A549 treated with CORT108297 at 1 μM for 4 hours (cell line): ENCODE measurements around the gene SLN. TPM values are rescaled to one million over a fixed set of nuclear protein-coding genes. Genes with fewer than 3 reads are reported as not detected.

Experiments used
- total RNA-seq: library from RNA; stranded (reverse); fragments of 200-300 nt; extraction: Qiagen RNA extraction; gene quantifications from 5 replicates; pipeline ENCODE4 v1.2.3, GENCODE V29; 2022

Gene SLN
- total RNA-seq, result 0.68 to 1.3 TPM (median 0.80 TPM) in 5 replicates

DNA sequence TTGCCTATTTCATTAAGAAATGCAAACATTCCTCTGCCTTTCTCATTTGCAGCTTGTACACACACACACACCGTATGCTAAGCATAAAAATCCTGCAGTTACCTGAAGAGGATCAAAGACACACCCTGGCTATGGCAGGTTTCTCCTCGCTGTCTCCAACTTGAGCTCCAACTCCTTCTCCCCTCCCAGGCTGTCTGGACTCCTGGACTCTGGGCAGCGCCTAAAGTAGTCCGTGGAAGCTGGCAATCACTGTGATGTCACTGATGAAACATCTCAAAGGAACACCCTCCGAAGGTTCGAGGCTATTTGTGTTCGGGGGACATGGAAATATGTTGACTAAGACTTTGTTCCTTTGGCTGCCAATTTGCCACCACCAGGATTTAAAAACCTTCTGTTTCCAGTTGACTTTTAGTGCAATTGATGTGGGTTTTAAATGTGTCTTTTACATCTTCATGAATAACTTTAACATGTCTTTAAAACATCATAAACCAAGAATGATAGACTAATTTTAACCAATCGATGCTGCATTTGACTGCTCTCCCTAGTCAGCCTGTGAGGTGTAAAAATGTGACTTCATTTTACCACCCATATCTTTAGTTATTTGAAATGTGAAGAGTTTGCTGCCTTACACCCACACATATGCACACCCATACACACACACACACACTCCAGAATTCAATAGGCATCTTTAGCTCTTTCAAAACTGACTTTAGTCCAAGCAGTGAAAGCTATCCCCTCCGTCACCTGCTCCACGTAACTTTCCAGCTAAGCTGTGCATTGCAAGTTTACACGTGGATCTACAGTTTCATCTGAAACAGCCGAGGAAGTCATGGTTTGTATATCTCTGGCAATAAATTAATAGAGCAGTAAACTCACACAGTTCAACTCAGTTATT, at the start of gene SLN:
SLN (minus strand) TSS at position 196 of the 895 bp plus-strand sequence.

Other genes with a start within 250 kb of the SLN start
- gene ALKBH8, start 146.3 kb downstream of the SLN start, total RNA-seq, result 7.1 to 9.6 TPM (median 8.3 TPM) in 5 replicates
- 0.12 to 0.42 TPM (median 0.19 TPM) in 5 replicates for gene ELMOD1, start 120.9 kb downstream of the SLN start, total RNA-seq
- gene SLC35F2, start 146.7 kb upstream of the SLN start, total RNA-seq, result 38.6 to 47.6 TPM (median 42.0 TPM) in 5 replicates
- gene RAB39A, start 216.4 kb upstream of the SLN start, total RNA-seq, result 0.27 to 0.66 TPM (median 0.62 TPM) in 5 replicates